Activated CD4-positive, CD25-positive, alpha-beta regulatory T cell treated with anti-CD3 and anti-CD28 coated beads, Interleukin-2, amount 50 U/mL, for 24 hours (primary cell): ENCODE measurements around the gene ADAM12.
"Not testable (repeated sequence)": the region's sequence is repeated elsewhere in the genome, so short reads cannot be mapped to it uniquely, and the experiment has no call there.

ENCODE experiments used
- ATAC-seq, 2 donors: fragments of 150-1000 bp; cut with Tn5 transposase; one replicate each; pipeline ENCODE4 v1.10.0; 2021; ENCODE audit warnings: mild to moderate bottlenecking in 1 of 2, moderate library complexity in 1 of 2

Gene ADAM12

DNA sequence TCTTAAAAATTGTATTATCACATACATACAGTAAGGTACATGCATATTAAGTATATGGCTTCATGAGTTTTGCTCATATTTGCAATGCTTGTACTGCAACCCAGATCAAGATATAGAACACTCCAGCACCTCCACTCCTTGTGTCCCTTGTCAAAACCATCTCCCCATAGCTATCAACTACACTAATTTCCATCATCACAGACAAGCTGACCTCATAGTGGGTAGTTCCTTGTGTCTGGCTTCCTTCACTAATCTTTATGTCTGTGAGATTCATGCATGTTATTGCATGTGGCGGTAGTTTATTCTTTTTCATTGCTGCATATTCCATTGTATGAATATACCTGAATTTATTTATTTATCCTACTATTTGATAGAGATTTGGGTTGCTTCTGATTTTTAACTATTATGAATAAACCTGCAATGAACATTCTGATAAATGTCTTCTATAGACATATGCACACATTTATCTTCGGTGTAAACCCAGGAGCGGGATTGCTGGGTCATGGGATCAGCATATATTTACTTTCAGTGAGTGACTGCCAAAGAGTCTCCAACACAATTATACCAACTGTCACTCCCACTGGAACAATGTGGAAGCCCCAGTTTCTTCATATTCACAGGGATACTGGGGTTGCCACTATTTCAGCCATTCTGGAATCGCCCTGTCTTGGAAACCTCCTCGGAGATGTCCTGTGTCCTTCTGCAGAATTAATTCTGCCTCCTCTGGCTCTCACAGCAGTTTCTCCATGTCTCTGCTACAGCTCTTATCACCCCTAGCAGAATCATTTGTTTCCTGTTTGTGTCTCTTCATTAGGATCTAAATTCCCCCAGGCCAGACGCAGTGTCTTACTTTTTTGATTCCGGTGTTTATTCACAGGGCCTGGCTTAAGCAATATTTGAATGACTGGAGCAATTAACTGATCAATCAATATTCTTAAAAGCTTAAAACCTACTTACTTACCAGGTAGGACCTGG lies 14.7 kb upstream of the ADAM12 start:
- ATAC-seq, result no peak

DNA sequence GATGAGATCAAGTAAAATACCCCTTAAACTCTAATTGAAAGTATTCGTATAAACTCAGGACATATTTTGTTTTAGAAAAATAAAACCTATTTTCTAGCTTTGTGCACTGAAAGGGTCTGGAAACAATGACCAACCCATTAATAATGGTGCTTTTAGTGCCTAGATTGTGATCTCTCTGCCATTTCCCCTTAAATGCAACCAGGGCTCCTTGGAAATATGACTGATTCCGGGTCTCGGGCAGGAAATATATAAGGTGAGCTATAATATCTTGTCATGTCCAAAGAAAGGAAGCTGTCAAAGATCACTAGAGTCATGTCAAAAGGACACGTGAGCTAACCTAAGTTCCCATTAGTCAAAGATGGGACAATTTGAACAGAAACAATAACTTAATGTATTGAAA lies 12.4 kb upstream of the ADAM12 start:
- ATAC-seq, result no peak

DNA sequence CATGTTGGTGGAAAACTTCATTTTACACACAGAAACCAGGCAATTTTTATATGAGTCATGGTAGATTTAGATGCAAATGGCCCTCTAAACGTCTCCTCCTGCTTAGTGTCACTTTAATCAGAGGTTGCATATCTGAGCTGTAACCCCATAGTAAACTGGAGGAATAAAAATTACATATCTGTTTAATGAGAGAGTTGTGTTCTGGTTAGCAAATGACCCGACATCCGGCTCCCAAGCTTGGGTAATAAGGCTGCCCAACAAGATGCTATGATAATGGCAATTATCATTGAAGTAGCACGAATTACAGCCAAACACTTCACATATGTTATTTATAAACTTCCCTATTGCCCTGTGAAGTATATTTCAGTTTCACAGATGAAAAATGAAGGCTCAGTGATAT lies 10.6 kb upstream of the ADAM12 start:
- ATAC-seq, result no peak

DNA sequence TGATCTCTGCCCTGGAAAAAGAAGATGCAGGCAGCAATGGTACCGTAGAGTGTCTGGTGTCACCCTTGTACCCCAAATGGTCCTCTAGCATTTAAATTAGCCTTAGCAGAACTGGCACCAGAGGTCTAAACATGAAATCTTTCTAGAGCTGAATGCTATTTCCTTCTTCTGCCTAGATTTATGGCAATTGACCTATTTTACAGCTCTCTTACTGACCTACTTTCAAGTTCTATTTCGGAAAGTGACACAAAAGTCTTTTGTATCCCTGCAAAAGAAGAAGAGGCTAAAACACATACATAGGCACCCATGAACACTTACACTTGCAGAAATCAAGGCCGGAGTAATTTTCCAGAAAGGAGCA lies 10.1 kb upstream of the ADAM12 start:
- ATAC-seq, result no peak

DNA sequence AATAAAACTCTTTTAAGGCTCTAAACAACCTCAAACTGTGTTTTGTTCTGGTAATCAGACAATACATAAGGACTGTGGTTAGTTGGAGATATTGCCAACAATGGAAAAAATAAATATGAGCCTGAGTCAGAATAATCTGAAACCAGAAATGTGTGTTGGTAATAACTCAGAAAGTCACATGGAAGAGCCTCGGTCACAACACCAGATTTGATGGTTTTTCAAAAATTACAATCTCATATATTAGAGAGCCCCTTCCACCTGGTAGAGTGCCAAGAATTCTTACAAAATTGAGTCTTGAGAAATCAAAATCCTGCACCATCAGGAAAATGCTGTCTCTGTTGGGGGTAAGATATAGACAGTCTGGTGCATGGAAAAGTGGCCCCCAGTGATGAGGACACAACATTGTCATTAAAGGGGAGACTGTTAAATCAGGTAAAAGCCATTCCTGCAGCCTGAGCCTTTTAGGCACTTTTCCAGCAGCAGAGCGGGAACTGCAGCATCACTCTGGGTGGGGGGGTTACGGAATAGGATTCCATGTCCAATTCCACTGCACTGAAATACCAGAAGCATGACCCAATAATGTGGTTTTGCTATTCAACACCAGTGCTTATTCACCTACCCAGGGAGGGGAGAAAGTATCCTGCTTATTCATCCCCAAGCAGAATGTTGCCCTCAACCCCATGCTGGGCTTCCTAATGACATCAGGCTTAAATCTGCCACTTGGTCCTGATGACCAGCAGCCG lies 9.5 kb upstream of the ADAM12 start:
- ATAC-seq, result no peak

DNA sequence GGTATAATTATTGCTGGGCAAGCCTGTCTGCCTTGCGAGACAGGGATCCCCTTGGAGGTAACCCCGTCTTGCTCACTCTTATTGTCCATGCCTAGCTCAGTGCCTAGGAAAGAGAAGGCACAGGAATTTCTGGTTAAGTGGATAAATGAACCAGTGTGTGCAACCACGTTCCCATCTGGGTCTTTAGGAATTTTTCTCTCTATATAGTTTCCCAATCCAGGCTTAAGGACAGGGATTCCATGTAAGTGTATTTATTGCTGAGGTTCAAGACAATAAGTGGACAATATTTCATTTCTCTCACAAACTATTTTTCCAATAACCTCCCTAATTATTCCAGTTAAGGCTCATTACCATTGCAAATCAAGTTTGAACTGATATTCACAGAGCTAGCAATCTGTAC lies 8.9 kb upstream of the ADAM12 start:
- no peak for ATAC-seq

DNA sequence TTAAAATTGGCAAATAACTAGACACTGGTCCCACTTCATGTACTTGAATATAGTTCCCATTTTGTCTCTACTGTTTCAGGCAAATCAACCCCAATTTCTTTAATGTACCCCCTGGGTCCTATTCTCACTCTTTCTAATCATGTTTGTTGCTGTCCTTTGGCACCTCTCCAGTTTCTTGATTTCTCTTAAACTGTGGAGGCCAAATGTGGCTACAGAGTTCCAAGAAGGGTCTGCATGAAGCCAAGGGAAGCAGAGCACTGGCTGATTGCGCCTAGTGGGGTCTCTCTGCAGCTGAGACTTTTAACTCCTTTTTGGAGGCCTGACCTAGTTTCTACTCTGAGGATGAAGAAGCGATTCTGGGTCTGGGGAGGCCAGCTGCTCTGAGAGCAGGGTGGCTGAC lies 6.7 kb upstream of the ADAM12 start:
- no peak for ATAC-seq

DNA sequence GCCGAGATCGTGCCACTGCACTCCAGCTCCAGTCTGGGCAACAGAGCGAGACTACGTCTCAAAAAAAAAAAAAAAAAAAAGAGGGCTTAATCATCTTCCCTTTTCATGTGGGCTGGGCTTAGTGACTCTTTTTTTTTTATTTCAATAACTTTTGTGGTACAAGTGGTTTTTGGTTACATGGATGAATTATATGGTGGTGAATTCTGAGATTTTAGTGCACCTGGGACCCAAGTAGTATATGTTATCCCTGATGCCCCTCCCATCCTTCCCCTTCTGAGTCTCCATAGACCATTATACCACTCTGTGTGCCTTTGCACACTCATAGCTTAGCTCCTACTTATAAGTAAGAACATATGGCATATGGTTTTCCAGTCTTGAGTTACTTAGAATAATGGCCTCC lies 4.8 kb upstream of the ADAM12 start:
- ATAC-seq, result no peak

DNA sequence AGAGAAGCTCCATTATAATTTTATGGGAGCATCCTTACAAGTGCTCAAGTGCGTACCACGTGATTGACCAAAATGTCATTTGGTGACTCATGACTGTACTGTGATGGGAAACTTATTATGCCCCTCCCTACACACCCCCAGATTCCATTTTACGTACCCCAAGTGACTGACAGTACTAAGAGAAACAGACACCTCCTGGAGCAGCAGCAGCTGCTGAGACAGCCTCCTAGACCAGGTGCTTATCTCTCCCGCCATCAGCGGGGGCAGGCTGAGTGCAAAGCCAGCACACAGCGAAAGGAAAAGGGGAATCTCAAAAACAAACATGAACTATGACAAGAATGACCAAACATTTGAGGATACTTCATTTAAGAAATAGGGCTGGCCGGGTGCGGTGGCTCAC lies 4.2 kb upstream of the ADAM12 start:
- ATAC-seq, result peak in 1 of 2 donors; percentile 37

DNA sequence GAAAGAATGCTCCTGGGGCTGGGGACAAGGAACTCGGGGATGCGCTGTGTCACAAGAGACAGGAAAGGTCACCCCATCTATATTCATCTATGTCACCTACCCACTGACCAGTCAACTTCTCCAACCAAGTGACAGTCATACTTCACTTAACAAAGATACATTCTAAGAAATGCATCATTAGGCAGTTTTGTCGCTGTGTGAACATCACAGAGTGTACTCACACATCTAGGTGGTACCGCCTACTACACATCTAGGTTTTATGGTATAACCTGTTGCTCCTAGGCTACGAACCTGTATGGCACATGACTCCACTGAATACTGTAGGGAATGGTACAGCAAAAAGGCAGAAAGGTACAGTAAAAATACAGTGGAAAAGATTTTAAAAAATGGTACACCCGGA lies 3.8 kb upstream of the ADAM12 start:
- ATAC-seq, result peak; percentile 32 to 42

DNA sequence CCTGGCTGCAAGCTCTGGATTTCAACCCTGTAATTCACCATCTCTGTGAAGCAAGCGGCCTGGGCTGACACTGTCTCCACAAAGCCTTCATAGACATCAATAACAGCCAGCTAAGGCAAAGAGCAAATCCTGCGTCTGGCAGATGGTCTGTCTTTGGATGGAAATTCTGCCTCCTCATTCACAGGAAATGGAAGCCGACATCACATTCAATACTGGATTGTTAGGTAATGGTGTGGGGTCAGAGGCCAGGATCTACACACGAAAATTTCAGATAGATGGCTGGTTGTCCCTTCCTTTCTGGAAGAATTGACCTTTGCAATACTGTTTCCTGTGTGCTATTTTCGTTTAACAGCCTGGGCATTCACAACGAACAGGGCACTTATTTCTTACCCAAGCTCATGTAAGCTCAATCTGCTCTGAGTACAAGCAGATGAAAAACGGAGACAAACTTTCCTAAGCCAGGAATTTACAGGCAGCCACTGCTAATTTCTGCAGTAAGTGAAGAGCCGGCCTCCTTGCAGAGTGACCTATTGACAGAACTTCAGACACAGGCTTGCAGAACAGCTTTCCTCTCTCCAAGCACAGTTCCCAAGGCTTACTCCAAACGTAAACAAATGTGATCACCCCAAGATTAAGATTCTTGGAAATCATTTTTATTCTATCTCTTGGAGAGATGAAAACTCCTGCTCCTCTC lies 3.1 kb upstream of the ADAM12 start:
- no peak for ATAC-seq

DNA sequence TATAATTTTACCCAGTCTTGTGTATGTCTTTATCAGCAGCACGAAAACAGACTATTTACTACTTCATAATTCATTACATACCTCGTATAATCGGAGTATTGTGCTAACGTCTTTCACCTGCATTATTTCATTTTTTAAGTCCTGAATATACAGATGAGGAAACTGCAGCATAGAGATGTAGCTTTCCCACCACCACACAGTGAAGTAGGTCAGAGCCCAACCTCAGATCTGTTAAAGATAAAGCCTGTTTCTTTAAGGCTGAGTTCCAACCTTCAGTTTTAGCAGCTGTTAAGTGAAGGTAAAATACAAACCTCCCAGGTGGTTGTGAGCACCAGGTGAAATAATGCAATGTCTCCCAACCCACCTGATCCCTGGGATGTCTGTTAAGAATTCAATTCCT lies 2.0 kb upstream of the ADAM12 start:
- ATAC-seq, result no peak

DNA sequence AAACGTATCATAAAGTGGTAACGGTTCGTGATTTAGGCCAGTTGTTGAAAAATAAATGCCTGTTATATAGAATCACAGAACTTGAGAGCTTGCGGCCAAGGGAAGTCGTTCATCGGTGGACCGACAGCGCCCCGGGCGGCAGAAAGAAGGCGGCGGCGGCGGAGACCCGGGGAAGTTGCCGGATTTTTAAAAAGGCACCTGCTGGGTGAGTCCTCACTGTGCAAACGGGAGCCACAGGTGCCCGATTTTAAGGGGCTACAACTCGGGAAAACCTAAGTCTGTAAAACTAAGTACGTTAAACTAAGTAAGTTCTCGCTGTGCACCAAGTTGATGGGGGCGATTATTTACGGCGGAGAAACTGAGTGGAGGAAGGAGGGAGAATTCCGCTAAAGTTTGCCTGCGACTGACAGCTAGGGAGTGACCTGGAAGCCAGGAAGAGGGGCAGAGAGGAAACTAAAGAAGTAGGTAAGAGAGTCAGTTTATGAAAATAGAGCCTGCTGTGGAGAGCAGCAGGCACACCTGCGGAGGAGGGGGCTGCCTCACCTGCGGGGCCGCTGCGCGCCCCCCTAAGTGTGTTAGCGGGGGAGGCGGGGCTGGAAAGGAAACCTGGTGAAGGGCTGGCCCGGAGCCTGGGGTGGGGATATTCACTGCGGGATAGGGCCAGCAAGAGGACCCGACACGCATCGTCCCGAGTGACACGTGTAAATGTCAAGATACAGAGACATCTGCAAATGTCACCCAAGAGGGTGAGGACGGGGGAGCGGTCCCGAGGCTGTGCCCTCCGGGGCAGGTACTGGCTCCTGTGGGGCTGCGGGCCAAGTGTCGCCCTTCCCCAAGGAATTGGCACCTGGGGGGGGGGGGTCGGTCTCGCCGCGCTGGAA lies 996 bp downstream of the ADAM12 start:
- ATAC-seq, result peak; percentile 51 to 52

DNA sequence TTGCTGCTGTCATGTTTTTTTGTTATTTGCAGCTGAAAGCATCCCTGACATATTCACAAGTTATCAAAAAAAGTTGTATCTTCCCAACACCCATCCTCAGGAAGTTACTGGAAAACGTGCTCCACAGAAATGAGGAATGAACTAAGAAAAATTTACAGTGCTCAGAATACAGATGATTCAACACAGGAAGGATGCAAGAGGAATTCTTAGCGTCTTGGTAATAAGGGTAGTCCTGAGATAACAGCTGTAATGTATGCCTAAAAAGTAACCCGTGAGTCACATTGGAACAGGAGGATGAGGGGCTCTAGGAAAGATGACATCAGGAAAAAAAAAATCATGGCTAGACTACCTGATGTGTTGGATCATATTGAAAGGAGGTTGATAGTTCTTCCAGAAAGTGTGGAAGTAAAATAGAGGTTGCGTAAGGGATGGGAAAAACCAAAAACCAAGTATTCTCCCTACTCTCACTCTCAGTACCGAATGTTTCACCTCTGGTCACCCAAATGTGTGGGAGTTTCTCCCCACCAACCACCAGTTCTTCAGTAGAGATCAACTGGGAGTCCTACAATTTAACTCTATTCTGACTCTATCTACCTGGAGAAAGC lies 3.9 kb downstream of the ADAM12 start:
- no peak for ATAC-seq

DNA sequence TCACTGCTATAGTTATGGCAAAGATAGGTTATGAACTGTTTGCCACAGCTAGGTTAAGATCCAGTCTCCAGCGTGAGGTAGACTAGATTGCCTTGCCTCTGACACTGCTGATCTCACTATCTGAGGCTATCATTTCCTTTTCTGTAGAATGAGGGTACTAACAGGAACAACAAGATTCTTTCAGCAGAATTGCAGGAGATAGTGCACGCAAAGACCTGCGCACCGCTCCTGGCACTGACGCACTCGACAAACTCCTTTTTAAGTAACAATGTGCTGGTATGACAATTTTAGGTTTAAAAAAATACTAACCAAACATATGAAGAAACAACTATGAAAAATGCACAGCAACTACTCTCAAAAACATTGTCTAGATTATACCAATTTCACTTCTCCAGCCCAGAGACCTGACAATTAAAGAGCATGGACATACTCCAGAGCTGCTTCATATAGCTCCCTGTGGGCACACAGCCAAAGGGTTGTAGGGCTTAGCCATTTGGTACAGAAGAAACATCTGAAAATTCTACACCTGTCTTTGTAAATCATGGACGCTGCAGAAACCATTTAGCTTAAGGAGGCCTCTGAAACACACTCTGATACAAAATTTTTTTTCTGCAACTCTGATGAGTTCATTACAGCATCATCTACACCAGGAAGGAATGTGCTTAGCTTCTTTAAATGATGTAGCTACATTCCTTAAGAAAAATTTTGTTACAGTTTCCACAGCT lies 7.8 kb downstream of the ADAM12 start:
- no peak for ATAC-seq

DNA sequence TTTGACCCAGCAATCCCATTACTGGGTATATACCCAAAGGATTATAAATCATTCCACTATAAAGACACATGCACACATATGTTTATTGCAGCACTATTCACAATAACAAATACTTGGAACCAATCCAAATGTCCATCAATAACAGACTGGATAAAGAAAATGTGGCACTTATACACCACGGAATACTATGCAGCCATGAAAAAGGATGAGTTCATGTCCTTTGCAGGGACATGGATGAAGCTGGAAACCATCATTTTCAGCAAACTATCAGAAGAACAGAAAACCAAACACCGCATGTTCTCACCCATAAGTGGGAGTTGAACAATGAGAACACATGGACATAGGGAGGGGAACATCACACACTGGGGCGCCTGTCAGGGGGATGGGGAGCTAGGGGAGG lies 9.1 kb downstream of the ADAM12 start:
- ATAC-seq, result not testable (repeated sequence)

DNA sequence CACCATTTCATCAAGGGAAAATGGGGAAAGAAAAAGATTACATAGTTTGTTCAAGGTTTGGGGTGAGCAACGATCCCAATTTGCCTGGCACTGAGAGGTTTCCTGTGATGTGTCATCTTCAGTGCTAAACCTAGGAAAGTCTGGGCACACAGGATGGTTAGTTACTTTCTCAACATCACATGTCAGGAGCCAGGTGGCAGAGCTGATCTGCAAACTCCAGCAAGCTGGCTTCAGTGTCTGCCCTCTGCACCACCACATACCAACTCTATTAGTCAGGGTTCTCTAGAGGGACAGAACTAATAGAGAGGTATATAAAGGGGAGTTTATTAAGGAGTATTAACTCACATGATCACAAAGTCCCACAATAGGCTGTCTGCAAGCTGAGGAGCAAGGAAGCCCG lies 11.3 kb downstream of the ADAM12 start:
- no peak for ATAC-seq

DNA sequence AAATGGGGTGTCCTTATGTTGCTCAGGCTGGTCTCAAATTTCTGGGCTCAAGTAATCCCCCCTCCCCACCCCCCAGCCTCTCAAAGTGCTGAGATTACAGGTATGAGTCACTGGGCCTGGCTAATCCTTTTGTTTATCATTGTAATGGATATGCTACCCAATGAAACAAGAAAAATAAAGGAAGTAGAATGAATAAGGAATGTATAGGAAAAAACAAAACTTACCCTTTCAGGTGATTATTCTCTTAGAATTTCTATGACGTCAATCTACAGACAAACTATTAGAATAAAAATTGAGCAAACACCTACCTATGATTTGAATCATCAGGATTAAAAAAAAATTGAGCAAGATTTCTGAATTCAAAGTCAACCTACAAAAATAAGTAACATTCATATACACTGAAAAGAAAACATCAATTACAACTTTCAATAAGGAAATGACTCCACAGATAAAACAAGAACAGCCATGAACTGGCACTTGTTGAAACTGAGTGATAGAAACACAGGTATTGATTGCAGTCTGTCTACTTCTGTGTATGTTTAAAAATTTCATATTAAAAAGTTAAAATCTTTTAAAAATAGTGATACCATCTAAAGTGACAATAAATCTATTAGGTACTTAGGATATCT lies 12.2 kb downstream of the ADAM12 start:
- no peak for ATAC-seq

DNA sequence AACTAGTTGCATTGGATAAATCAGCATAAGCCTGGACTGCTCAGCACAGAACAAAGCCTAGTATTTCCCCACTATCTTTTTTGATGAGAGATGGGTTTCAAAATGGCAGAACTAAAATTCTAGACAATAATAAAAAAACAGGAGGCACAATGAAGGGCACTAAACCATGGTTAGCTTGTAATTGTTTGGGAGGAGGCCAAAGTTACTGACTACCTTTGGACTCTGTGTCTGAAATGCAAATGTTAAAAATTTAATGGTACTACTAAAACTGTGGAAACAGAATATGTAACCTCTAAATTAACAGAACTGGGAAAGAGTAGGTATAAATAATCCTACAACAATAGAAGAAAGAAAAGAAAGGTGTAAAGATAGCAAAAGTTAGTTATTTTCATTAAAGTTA lies 13.0 kb downstream of the ADAM12 start:
- no peak for ATAC-seq

DNA sequence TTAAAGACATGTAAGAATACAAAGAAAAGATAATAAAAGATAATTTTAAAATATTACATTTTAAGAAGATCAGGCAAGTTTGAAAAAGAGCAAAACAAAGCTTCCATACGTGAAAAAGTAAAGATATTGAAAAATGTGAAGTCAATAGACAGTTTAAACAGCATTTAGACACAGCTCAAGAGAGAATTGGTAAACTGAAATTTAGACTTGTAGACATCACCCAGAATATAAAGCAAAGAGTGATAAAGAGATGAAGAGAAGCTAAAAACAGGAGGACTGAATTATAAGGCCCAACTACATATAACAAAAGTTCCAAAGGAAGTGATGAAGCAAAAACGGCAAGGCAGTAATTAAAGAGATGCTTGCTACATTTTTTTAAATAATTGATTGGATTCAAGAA lies 13.8 kb downstream of the ADAM12 start:
- ATAC-seq, result no peak

DNA sequence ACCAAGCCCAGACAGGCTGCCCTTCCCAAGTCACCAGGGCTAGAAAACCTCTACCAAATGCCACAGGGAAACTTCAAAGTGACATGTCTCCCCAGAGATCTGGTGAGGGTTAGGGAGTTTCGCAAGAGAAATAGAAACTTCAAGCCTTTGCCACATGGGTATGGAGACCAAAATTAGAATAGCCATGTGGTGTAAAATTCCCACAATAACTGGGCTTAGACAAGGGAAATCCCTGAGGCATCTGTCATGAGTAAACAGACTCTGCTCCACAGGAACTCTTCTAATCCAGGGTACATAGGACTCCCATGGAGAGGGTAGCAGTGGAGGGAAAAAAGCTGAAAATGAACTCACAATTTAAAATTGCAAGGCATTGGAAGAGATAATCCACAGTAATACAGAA lies 14.3 kb downstream of the ADAM12 start:
- ATAC-seq, result no peak
